Type B pancreatic cell (in vitro differentiated cells): Measurements from ENCODE around the gene HCFC2. TPM values are rescaled to one million over a fixed set of nuclear protein-coding genes. Genes with fewer than 3 reads are reported as not detected.

ENCODE experiments used
- DNase-seq: peaks from one replicate; pipeline ENCODE4 v3.0.0; 2021; ENCODE audit warnings: mixed read lengths; ENCODE audit not compliant: unreplicated experiment; ENCODE audit errors: extremely low spot score
- H3K27ac Mint-ChIP-seq: 2 replicates; pipeline ENCODE4 v1.8.0; 2021; ENCODE audit warnings: mild to moderate bottlenecking, mixed read lengths
- H3K27me3 Mint-ChIP-seq: 2 replicates; pipeline ENCODE4 v1.8.0; 2021; ENCODE audit warnings: mixed read lengths
- H3K36me3 Mint-ChIP-seq: 2 replicates; pipeline ENCODE4 v1.8.0; 2021; ENCODE audit warnings: mixed read lengths
- H3K4me1 Mint-ChIP-seq: one replicate; pipeline ENCODE4 v1.8.0; 2021; ENCODE audit warnings: mixed read lengths; ENCODE audit not compliant: unreplicated experiment
- H3K4me3 Mint-ChIP-seq: 2 replicates; pipeline ENCODE4 v1.8.0; 2021; ENCODE audit warnings: mild to moderate bottlenecking, mixed read lengths
- H3K9me3 Mint-ChIP-seq: 2 replicates; pipeline ENCODE4 v1.8.0; 2021; ENCODE audit warnings: mixed read lengths
- total RNA-seq: library from RNA; stranded (reverse); gene quantifications from 2 replicates; pipeline ENCODE4 v1.2.1, GENCODE V29; 2021; ENCODE audit warnings: low replicate concordance
- TF ChIP-seq, protein P1 (sequence below): fragments of 200-600 bp; sonication (generic); conservative IDR thresholded peaks from 2 replicates; pipeline ENCODE4 v1.5.0; 2021; ENCODE audit warnings: antibody characterized with exemption, mild to moderate bottlenecking

The HCFC2 gene
- total RNA-seq, 1 donor from 2014 or later, result 11.2 TPM

- Mint-ChIP-seq H3K27me3 (no peaks in the 10 kb centered on the region), H3K4me1 (no peaks in the 10 kb centered on the region), H3K36me3 (no peaks in the 10 kb centered on the region), H3K27ac (no peak overlapping the region), H3K9me3 (no peaks in the 10 kb centered on the region), H3K4me3 (no peak overlapping the region)
- TF ChIP-seq, protein P1, sequence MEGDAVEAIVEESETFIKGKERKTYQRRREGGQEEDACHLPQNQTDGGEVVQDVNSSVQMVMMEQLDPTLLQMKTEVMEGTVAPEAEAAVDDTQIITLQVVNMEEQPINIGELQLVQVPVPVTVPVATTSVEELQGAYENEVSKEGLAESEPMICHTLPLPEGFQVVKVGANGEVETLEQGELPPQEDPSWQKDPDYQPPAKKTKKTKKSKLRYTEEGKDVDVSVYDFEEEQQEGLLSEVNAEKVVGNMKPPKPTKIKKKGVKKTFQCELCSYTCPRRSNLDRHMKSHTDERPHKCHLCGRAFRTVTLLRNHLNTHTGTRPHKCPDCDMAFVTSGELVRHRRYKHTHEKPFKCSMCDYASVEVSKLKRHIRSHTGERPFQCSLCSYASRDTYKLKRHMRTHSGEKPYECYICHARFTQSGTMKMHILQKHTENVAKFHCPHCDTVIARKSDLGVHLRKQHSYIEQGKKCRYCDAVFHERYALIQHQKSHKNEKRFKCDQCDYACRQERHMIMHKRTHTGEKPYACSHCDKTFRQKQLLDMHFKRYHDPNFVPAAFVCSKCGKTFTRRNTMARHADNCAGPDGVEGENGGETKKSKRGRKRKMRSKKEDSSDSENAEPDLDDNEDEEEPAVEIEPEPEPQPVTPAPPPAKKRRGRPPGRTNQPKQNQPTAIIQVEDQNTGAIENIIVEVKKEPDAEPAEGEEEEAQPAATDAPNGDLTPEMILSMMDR, result no peak
- no peak for DNase-seq
Observed at GRCh38 chr12:104079024-104079423, 14.7 kb downstream of the HCFC2 start.

- no peaks in the 10 kb centered on the region for H3K27me3 Mint-ChIP-seq
Observed at GRCh38 chr12:104080764-104081163, 16.4 kb downstream of the HCFC2 start.

GRCh38 chr12:104083769-104084475 is 19.6 kb downstream of the HCFC2 start:
- Mint-ChIP-seq H3K4me3 (no peak overlapping the region), H3K36me3 (peaks cover 3% of the 10 kb centered on the region), H3K9me3 (no peaks in the 10 kb centered on the region), H3K27me3 (no peaks in the 10 kb centered on the region), H3K27ac (no peak overlapping the region), H3K4me1 (no peaks in the 10 kb centered on the region)
- DNase-seq, result no peak
- TF ChIP-seq, protein P1, result no peak

More at GRCh38 chr12:104080764-104081163, 16.4 kb downstream of the HCFC2 start:
- no peaks in the 10 kb centered on the region for H3K36me3 Mint-ChIP-seq
- H3K9me3 Mint-ChIP-seq, result no peaks in the 10 kb centered on the region
- no peaks in the 10 kb centered on the region for H3K4me1 Mint-ChIP-seq
- H3K27ac Mint-ChIP-seq, result no peak overlapping the region
- TF ChIP-seq, protein P1, result no peak
- no peak for DNase-seq
- H3K4me3 Mint-ChIP-seq, result no peak overlapping the region

GRCh38 chr12:104090685-104091084 is 26.4 kb downstream of the HCFC2 start:
- Mint-ChIP-seq H3K27me3 (no peaks in the 10 kb centered on the region), H3K4me1 (no peaks in the 10 kb centered on the region), H3K4me3 (no peak overlapping the region), H3K9me3 (no peaks in the 10 kb centered on the region), H3K27ac (no peak overlapping the region), H3K36me3 (peaks cover 29% of the 10 kb centered on the region)
- TF ChIP-seq, protein P1, result no peak
- DNase-seq, result no peak

GRCh38 chr12:104091136-104091535 is 26.8 kb downstream of the HCFC2 start:
- no peaks in the 10 kb centered on the region for H3K9me3 Mint-ChIP-seq

More at GRCh38 chr12:104091136-104091535, 26.8 kb downstream of the HCFC2 start:
- Mint-ChIP-seq H3K4me1 (no peaks in the 10 kb centered on the region), H3K36me3 (peaks cover 29% of the 10 kb centered on the region), H3K4me3 (no peak overlapping the region), H3K27ac (no peak overlapping the region), H3K27me3 (no peaks in the 10 kb centered on the region)
- DNase-seq, result no peak
- TF ChIP-seq, protein P1, result no peak
